ENCODE measurements around the gene TMEM132D.

The TMEM132D gene

GRCh38 chr12:129109174-129110001 is 794.4 kb downstream of the TMEM132D start:
- no peak for DNase-seq (ENCODE audit: low read depth)
- H3K4me3 ChIP-seq (ENCODE audit: low read length): no peak overlapping the region
- no peak for TF ChIP-seq CTCF (IDR thresholded peaks at IDR 0.05; ENCODE audit: insufficient read depth, low read depth, low read length, missing control alignments)

- H3K4me3 ChIP-seq (ENCODE audit: low read length): no peak overlapping the region
- no peak for TF ChIP-seq CTCF (IDR thresholded peaks at IDR 0.05; ENCODE audit: insufficient read depth, low read depth, low read length, missing control alignments)
- no peak for DNase-seq (ENCODE audit: low read depth)
Observed at GRCh38 chr12:129106772-129107171, 797.1 kb downstream of the TMEM132D start.

- no peak overlapping the region for H3K4me3 ChIP-seq (ENCODE audit: low read length)
- TF ChIP-seq CTCF (IDR thresholded peaks at IDR 0.05; ENCODE audit: insufficient read depth, low read depth, low read length, missing control alignments): no peak
- no peak for DNase-seq (ENCODE audit: low read depth)
Observed at GRCh38 chr12:129103231-129103630, 800.6 kb downstream of the TMEM132D start.

- H3K4me3 ChIP-seq (ENCODE audit: low read length): no peak overlapping the region
- no peak for DNase-seq (ENCODE audit: low read depth)
- no peak for TF ChIP-seq CTCF (IDR thresholded peaks at IDR 0.05; ENCODE audit: insufficient read depth, low read depth, low read length, missing control alignments)
Observed at GRCh38 chr12:129102233-129102632, 801.6 kb downstream of the TMEM132D start.

- TF ChIP-seq CTCF (IDR thresholded peaks at IDR 0.05; ENCODE audit: insufficient read depth, low read depth, low read length, missing control alignments): no peak
- no peak for DNase-seq (ENCODE audit: low read depth)
- H3K4me3 ChIP-seq (ENCODE audit: low read length): no peak overlapping the region
Observed at GRCh38 chr12:129101816-129102215, 802.0 kb downstream of the TMEM132D start.

- TF ChIP-seq CTCF (IDR thresholded peaks at IDR 0.05; ENCODE audit: insufficient read depth, low read depth, low read length, missing control alignments): no peak
- no peak for DNase-seq (ENCODE audit: low read depth)
- no peak overlapping the region for H3K4me3 ChIP-seq (ENCODE audit: low read length)
Observed at GRCh38 chr12:129101404-129101803, 802.4 kb downstream of the TMEM132D start.

GRCh38 chr12:129097451-129097850 is 806.4 kb downstream of the TMEM132D start:
- TF ChIP-seq CTCF (IDR thresholded peaks at IDR 0.05; ENCODE audit: insufficient read depth, low read depth, low read length, missing control alignments): no peak
- no peak overlapping the region for H3K4me3 ChIP-seq (ENCODE audit: low read length)
- DNase-seq (ENCODE audit: low read depth): no peak

Data from epithelial cell of esophagus (primary cell).